Chondrocyte (in vitro differentiated cells): ENCODE results near the gene LRFN2. TPM values are rescaled to one million over a fixed set of nuclear protein-coding genes. Genes with fewer than 3 reads are reported as not detected.

Experiments
- DNase-seq: peaks from one replicate; pipeline ENCODE4 v3.0.0; 2021; ENCODE audit warnings: mixed read lengths, low spot score
- H3K27ac Mint-ChIP-seq: one replicate; pipeline ENCODE4 v1.8.0; 2021; ENCODE audit warnings: mild to moderate bottlenecking, moderate library complexity, mixed read lengths; ENCODE audit not compliant: unreplicated experiment
- H3K27me3 Mint-ChIP-seq: 2 replicates; pipeline ENCODE4 v1.8.0; 2021; ENCODE audit warnings: low read depth, mixed read lengths
- H3K36me3 Mint-ChIP-seq: 2 replicates; pipeline ENCODE4 v1.8.0; 2021; ENCODE audit warnings: low read depth, mixed read lengths
- H3K4me1 Mint-ChIP-seq: 2 replicates; pipeline ENCODE4 v1.8.0; 2021; ENCODE audit warnings: low read depth, mild to moderate bottlenecking, mixed read lengths
- H3K4me3 Mint-ChIP-seq: one replicate; pipeline ENCODE4 v1.8.0; 2021; ENCODE audit warnings: mild to moderate bottlenecking, moderate library complexity, mixed read lengths; ENCODE audit not compliant: unreplicated experiment
- H3K9me3 Mint-ChIP-seq: 2 replicates; pipeline ENCODE4 v1.8.0; 2021; ENCODE audit warnings: low read depth, mixed read lengths
- total RNA-seq: library from RNA; stranded (reverse); gene quantifications from 3 replicates; pipeline ENCODE4 v1.2.1, GENCODE V29; 2021
- TF ChIP-seq, protein P1 (sequence below): fragments of 200-600 bp; sonication (generic); IDR thresholded peaks from 2 replicates; pipeline ENCODE4 v1.5.0; 2021; ENCODE audit warnings: antibody characterized with exemption, mild to moderate bottlenecking, moderate library complexity

LRFN2 gene
- total RNA-seq, 1 donor from 2014 or later = 0.05 TPM

DNA sequence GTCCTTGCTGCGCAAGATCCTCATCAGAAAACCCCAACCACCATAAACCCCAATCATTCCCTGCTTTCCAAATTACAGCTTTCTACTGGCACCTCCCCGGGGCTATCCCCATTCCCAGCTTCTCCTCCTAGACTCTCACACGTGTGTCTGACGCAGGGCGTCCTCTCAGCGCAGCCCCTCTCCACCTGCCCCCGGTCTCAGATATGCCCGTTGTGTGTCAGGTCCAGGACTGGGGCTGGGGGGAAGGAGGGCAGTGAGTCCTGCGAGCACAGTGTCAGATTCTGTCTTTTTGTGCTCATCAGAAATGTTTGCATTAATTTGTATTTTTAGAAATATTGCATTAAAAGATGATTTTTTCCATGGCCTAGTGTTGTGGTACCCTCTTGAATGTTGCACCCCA, 48.6 kb downstream of the LRFN2 start:
- H3K36me3 Mint-ChIP-seq = no peaks in the 10 kb centered on the region
- H3K4me1 Mint-ChIP-seq = no peaks in the 10 kb centered on the region
- no peak for DNase-seq
- H3K4me3 Mint-ChIP-seq = no peak overlapping the region
- TF ChIP-seq, protein P1, sequence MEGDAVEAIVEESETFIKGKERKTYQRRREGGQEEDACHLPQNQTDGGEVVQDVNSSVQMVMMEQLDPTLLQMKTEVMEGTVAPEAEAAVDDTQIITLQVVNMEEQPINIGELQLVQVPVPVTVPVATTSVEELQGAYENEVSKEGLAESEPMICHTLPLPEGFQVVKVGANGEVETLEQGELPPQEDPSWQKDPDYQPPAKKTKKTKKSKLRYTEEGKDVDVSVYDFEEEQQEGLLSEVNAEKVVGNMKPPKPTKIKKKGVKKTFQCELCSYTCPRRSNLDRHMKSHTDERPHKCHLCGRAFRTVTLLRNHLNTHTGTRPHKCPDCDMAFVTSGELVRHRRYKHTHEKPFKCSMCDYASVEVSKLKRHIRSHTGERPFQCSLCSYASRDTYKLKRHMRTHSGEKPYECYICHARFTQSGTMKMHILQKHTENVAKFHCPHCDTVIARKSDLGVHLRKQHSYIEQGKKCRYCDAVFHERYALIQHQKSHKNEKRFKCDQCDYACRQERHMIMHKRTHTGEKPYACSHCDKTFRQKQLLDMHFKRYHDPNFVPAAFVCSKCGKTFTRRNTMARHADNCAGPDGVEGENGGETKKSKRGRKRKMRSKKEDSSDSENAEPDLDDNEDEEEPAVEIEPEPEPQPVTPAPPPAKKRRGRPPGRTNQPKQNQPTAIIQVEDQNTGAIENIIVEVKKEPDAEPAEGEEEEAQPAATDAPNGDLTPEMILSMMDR = no peak
- H3K9me3 Mint-ChIP-seq = no peaks in the 10 kb centered on the region
- H3K27me3 Mint-ChIP-seq = peaks cover 49% of the 10 kb centered on the region
- H3K27ac Mint-ChIP-seq = no peak overlapping the region

DNA sequence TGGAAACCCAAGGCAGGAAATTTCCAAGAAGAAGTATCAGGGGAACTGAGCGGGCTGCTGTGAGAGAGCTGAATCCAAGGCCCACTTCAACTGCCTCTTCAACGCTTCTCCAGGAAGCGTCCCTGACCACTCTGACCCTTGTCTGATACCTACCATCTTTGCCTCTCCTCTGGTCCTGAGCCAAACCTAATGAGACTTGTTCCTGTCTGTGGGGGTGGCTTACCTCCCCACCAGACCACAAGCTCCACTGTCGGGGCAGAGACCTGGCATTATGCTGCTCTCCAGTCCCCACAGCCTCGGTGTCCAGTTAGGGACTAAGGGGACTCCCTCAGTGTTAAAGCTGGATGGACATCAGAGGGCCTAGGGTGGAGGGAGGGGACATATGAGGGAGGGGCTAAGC, 49.7 kb downstream of the LRFN2 start:
- peaks cover 42% of the 10 kb centered on the region for H3K27me3 Mint-ChIP-seq
- TF ChIP-seq, protein P1 = no peak
- no peaks in the 10 kb centered on the region for H3K36me3 Mint-ChIP-seq
- H3K27ac Mint-ChIP-seq = no peak overlapping the region
- no peaks in the 10 kb centered on the region for H3K4me1 Mint-ChIP-seq
- DNase-seq = no peak
- H3K4me3 Mint-ChIP-seq = no peak overlapping the region
- H3K9me3 Mint-ChIP-seq = no peaks in the 10 kb centered on the region

DNA sequence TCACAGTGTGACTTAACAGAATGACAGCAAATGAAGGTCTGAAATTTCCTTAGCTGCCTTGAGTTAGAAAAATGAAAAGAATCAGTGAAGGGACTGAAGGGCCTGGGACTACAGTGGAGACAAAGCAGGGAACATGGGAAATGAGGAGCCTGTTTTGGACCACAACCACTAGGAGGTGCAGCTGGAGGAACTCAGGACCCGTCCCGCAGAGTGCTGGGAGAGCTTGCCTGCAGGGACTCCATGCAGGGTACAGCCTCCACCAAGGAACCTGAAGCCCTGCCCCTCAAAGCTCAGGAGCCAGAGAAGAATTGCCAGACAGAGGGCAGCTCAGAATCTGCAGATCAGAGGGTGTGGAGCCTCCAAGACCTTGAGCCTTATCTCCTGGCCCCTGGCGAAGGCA, 50.7 kb downstream of the LRFN2 start:
- H3K27ac Mint-ChIP-seq = no peak overlapping the region
- no peaks in the 10 kb centered on the region for H3K36me3 Mint-ChIP-seq
- no peaks in the 10 kb centered on the region for H3K4me1 Mint-ChIP-seq
- no peaks in the 10 kb centered on the region for H3K9me3 Mint-ChIP-seq
- TF ChIP-seq, protein P1 = peak; percentile 58
- H3K4me3 Mint-ChIP-seq = no peak overlapping the region
- peaks cover 37% of the 10 kb centered on the region for H3K27me3 Mint-ChIP-seq
- no peak for DNase-seq

DNA sequence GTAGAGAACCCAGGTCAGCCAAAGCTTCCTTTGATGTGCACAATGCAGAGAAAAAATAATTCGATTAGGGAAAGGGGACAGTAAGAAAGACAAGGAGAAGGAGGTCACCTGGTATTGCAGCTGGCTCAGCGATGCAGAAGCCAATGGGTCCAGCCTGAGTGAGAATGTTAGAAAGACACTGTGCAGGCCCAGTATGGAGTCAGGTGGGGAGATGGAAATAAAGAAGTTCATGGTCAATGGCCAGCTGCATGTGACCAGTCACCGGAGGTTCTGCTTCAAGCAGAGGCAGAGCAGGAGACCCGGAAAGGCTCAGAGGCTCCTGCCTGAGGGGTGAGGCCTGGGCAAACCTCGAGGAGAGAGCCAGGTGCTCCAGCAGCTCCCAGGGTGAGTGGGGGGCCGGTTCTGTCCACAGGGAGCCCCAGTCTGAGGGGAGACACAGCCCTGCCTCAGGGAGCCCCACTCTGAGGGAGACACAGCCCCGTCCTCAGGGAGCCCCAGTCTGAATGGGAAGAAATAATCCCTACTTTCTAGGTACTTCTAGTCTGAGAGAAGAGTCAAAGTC, 51.3 kb downstream of the LRFN2 start:
- Mint-ChIP-seq H3K27ac (no peak overlapping the region), H3K36me3 (no peaks in the 10 kb centered on the region), H3K9me3 (no peaks in the 10 kb centered on the region), H3K4me3 (no peak overlapping the region), H3K4me1 (no peaks in the 10 kb centered on the region), H3K27me3 (peaks cover 41% of the 10 kb centered on the region)
- TF ChIP-seq, protein P1 = no peak
- DNase-seq = no peak

DNA sequence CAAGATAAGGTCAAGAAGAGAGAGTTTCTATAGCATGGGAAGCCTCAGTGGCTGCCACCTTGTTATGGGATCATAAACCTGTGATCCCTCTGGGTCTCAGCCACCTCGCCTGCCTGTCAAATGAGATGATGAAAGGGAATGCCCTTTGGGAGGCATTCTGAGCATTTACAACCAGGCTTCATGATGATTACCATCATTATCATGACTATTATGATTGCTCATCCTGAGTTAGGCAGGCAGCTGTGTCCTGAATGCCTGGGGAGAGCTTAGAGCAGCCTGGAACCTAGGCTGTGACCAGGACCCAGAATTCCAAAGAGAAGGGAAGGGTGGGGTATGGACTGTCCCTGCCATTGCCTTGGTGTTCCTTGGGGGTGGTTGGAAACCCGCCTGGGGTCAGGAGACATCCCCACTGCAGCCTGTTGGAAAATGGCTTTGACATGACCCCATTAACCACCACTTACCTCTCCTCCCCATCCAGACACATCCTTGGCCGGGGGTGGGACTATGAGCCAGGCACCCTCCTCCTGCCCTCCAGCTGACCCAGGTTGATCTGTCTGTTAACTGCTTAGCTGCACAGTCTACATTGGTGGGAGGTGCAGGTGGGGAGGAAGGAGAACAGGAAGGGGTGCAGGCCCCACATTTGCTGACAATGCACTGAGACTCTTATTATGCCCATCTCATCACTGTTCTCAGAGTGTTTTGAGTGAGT, 51.9 kb downstream of the LRFN2 start:
- H3K27me3 Mint-ChIP-seq = peaks cover 43% of the 10 kb centered on the region
- H3K4me1 Mint-ChIP-seq = no peaks in the 10 kb centered on the region
- no peak for DNase-seq
- H3K36me3 Mint-ChIP-seq = no peaks in the 10 kb centered on the region
- no peaks in the 10 kb centered on the region for H3K9me3 Mint-ChIP-seq
- no peak overlapping the region for H3K4me3 Mint-ChIP-seq
- no peak overlapping the region for H3K27ac Mint-ChIP-seq
- TF ChIP-seq, protein P1 = no peak
